ENCODE data around the gene PAMR1.

The PAMR1 gene

GRCh38 chr11:35390737-35391682 is 134.4 kb downstream of the PAMR1 start:
- Histone ChIP-seq H3K9me3 (ENCODE audit: control insufficient read depth, low read depth, low read length) (no peaks in the 10 kb centered on the region), H3K4me3 (ENCODE audit: low read length) (no peak overlapping the region), H3K36me3 (ENCODE audit: control insufficient read depth, low read depth, low read length) (no peaks in the 10 kb centered on the region), H3K9ac (ENCODE audit: low read length) (no peak overlapping the region), H3K27me3 (ENCODE audit: control insufficient read depth, insufficient read depth, low read length) (no peaks in the 10 kb centered on the region), H3K4me1 (ENCODE audit: control insufficient read depth, low read depth, low read length) (no peaks in the 10 kb centered on the region), H3K27ac (ENCODE audit: low read length) (no peak overlapping the region)

GRCh38 chr11:35389897-35390465 is 135.4 kb downstream of the PAMR1 start:
- no peaks in the 10 kb centered on the region for H3K36me3 ChIP-seq (ENCODE audit: control insufficient read depth, low read depth, low read length)
- no peaks in the 10 kb centered on the region for H3K27me3 ChIP-seq (ENCODE audit: control insufficient read depth, insufficient read depth, low read length)
- no peak overlapping the region for H3K4me3 ChIP-seq (ENCODE audit: low read length)
- no peaks in the 10 kb centered on the region for H3K4me1 ChIP-seq (ENCODE audit: control insufficient read depth, low read depth, low read length)
- H3K9ac ChIP-seq (ENCODE audit: low read length) = no peak overlapping the region
- H3K27ac ChIP-seq (ENCODE audit: low read length) = no peak overlapping the region
- no peaks in the 10 kb centered on the region for H3K9me3 ChIP-seq (ENCODE audit: control insufficient read depth, low read depth, low read length)

- no peaks in the 10 kb centered on the region for H3K36me3 ChIP-seq (ENCODE audit: control insufficient read depth, low read depth, low read length)
- H3K27me3 ChIP-seq (ENCODE audit: control insufficient read depth, insufficient read depth, low read length) = no peaks in the 10 kb centered on the region
- H3K27ac ChIP-seq (ENCODE audit: low read length) = no peak overlapping the region
- H3K9me3 ChIP-seq (ENCODE audit: control insufficient read depth, low read depth, low read length) = no peaks in the 10 kb centered on the region
- H3K4me1 ChIP-seq (ENCODE audit: control insufficient read depth, low read depth, low read length) = no peaks in the 10 kb centered on the region
- no peak overlapping the region for H3K9ac ChIP-seq (ENCODE audit: low read length)
- no peak overlapping the region for H3K4me3 ChIP-seq (ENCODE audit: low read length)
These were observed 136.3 kb downstream of the PAMR1 start for GRCh38 chr11:35389112-35389511.

GRCh38 chr11:35388061-35388460 is 137.4 kb downstream of the PAMR1 start:
- Histone ChIP-seq H3K9me3 (ENCODE audit: control insufficient read depth, low read depth, low read length) (no peaks in the 10 kb centered on the region), H3K27ac (ENCODE audit: low read length) (no peak overlapping the region), H3K36me3 (ENCODE audit: control insufficient read depth, low read depth, low read length) (no peaks in the 10 kb centered on the region), H3K4me1 (ENCODE audit: control insufficient read depth, low read depth, low read length) (no peaks in the 10 kb centered on the region), H3K27me3 (ENCODE audit: control insufficient read depth, insufficient read depth, low read length) (no peaks in the 10 kb centered on the region), H3K4me3 (ENCODE audit: low read length) (no peak overlapping the region), H3K9ac (ENCODE audit: low read length) (no peak overlapping the region)

GRCh38 chr11:35387111-35387982 is 138.1 kb downstream of the PAMR1 start:
- Histone ChIP-seq H3K36me3 (ENCODE audit: control insufficient read depth, low read depth, low read length) (no peaks in the 10 kb centered on the region), H3K9ac (ENCODE audit: low read length) (no peak overlapping the region), H3K27ac (ENCODE audit: low read length) (no peak overlapping the region), H3K27me3 (ENCODE audit: control insufficient read depth, insufficient read depth, low read length) (no peaks in the 10 kb centered on the region), H3K4me3 (ENCODE audit: low read length) (no peak overlapping the region), H3K4me1 (ENCODE audit: control insufficient read depth, low read depth, low read length) (no peaks in the 10 kb centered on the region), H3K9me3 (ENCODE audit: control insufficient read depth, low read depth, low read length) (no peaks in the 10 kb centered on the region)

- Histone ChIP-seq H3K9me3 (ENCODE audit: control insufficient read depth, low read depth, low read length) (no peaks in the 10 kb centered on the region), H3K9ac (ENCODE audit: low read length) (no peak overlapping the region), H3K4me3 (ENCODE audit: low read length) (no peak overlapping the region), H3K4me1 (ENCODE audit: control insufficient read depth, low read depth, low read length) (no peaks in the 10 kb centered on the region), H3K27ac (ENCODE audit: low read length) (no peak overlapping the region), H3K27me3 (ENCODE audit: control insufficient read depth, insufficient read depth, low read length) (no peaks in the 10 kb centered on the region), H3K36me3 (ENCODE audit: control insufficient read depth, low read depth, low read length) (no peaks in the 10 kb centered on the region)
These were observed 141.5 kb downstream of the PAMR1 start for GRCh38 chr11:35383953-35384352.
